MM.1S (cell line): ENCODE results near the gene PITPNM3.

ENCODE experiments used
- EZH2 ChIP-seq: fragments of 300-600 bp; sonication (generic); optimal IDR thresholded peaks from 2 replicates; pipeline ENCODE3; 2017; ENCODE audit warnings: low read depth, mild to moderate bottlenecking, antibody characterized with exemption, low read length, mixed read lengths
- EZH2phosphoT487 ChIP-seq: fragments of 300-600 bp; sonication (generic); IDR thresholded peaks from 2 replicates; pipeline ENCODE4 v1.6.1; 2018; ENCODE audit warnings: antibody characterized with exemption, low read length
- TF ChIP-seq, protein P1 (sequence below): fragments of 300-600 bp; sonication (generic); IDR thresholded peaks from 2 replicates; pipeline ENCODE4 v1.5.1; 2016; ENCODE audit warnings: antibody characterized with exemption, low read length, mixed read lengths

DNA sequence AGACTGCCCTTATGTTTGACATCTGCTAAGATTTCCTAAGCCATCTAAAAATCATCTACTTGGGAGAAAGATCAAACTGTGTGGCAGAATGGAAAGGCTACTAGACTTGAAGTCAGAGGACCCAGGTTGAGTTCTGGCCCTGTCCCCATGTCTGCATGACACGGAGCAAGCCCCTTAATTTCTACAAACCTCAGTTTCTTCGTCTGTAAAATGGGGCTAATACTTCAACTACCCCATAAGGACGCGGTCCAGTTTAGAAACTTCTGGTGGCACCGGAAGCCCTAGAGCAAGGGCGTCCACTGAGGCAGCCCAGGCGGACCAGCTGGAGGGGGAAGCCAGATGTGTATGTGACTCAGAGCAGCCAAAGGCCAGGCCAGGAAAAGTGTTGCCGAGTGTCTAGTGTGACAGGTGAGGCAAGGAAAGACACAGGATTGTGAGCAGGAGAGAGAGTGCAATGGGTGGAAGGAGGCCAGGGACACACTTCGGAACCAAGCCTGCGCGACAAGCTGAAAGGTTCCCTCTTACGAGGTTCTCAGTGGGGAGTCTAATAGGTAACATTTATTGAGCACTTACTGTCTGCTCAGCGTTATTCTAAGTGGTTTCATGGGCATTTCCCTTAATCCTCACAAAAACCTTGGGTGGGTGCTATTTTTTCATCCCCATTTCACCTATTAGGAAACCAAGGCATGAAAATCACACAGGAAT, 17.8 kb upstream of the PITPNM3 start:
- TF ChIP-seq, protein P1, sequence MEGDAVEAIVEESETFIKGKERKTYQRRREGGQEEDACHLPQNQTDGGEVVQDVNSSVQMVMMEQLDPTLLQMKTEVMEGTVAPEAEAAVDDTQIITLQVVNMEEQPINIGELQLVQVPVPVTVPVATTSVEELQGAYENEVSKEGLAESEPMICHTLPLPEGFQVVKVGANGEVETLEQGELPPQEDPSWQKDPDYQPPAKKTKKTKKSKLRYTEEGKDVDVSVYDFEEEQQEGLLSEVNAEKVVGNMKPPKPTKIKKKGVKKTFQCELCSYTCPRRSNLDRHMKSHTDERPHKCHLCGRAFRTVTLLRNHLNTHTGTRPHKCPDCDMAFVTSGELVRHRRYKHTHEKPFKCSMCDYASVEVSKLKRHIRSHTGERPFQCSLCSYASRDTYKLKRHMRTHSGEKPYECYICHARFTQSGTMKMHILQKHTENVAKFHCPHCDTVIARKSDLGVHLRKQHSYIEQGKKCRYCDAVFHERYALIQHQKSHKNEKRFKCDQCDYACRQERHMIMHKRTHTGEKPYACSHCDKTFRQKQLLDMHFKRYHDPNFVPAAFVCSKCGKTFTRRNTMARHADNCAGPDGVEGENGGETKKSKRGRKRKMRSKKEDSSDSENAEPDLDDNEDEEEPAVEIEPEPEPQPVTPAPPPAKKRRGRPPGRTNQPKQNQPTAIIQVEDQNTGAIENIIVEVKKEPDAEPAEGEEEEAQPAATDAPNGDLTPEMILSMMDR: no peak
- TF ChIP-seq EZH2phosphoT487 (no peak), EZH2 (no peak)
